NCI-H510A (cell line): ENCODE data around the gene MSI1.
A peak's percentile ranks its signal among the peaks of the same experiment; 100 is the strongest.

Source experiments
- DNase-seq: peaks from one replicate; lab custom pipeline; 2025; lab: John Stamatoyannopoulos, UW

MSI1 gene

GRCh38 chr12:120368789-120369602 lies at the start of gene MSI1:
MSI1 (minus strand) TSS chr12:120369164; CDS start chr12:120369091, 73 bp downstream.
- DNase-seq: peak; percentile 36

- DNase-seq: no peak
These were observed 49.1 kb upstream of the MSI1 start for GRCh38 chr12:120417917-120418580.

DNA sequence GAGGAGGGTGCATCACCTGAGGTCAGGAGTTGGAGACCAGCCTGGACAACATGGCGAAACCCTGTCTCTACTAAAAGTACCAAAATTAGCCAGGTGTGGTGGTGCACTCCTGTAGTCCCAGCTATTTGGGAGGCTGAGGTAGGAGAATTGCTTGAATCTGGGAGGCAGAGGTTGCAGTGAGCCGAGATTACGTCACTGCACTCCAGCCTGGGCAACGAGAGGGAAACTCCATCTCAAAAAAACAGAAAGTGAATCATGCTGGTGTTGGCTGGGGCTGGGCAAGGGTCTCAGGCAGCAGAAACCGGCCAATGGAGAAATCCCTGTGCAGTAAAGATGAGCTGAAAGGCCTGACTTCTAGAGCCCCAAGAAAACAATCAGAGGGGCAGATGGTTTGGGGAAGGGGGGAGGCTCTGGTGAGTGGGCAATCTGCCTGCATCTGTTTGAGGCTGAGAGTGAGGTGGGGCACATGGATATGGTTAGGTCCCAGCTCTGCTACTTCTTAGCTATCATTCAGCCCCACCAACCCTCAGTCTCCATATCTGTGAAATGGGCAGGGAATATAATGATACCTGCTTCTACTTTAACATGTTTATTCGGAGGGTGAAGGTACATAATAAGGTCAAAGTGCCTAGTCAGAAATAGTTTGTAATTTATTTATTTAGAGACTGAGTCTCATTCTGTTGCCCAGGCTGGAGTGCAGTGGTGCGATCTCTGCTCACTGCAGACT lies 47.7 kb upstream of the MSI1 start:
- no peak for DNase-seq

- DNase-seq: no peak
These were observed 45.1 kb upstream of the MSI1 start for GRCh38 chr12:120413901-120414695.

DNA sequence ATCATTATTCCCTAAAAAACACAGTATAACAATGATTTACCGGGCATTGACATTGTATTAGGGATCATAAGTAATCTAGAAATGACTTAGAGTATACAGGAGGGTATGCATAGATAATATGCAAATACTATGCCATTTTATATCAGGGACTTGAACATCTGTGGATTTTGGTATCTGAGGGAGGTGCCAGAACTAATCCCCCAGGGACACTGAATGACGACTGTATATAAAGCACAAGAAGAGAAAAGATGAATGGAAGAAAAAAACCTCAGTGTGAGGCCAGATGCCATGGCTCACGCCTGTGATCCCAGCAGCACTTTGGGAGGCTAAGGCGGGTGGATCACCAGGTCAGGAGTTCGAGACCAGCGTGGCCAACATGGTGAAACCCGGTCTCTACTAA lies 43.5 kb upstream of the MSI1 start:
- no peak for DNase-seq

- no peak for DNase-seq
These were observed 39.8 kb upstream of the MSI1 start for GRCh38 chr12:120408771-120409170.

GRCh38 chr12:120406553-120406952 lies 37.6 kb upstream of the MSI1 start:
- no peak for DNase-seq

- no peak for DNase-seq
These were observed 37.1 kb upstream of the MSI1 start for GRCh38 chr12:120406069-120406468.

DNA sequence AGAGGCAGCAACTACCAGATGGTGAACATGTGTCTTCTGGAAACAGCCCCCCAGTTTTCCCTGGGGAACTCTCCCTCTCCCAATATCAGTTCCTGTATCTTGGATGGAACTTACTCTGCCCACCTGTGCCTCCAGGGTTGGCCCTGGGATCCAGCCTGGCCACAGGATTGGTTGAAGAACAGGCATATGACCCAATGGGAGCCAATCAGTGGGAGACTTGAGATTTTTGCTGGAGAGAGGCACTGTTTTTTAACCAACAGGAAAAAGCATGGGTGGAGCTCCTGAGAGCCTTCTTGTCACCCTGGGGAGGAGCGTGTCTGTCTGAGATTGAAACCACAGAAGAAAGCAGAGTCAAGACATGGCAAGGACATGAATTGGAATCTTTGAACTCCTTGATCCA lies 35.3 kb upstream of the MSI1 start:
- DNase-seq: no peak

DNA sequence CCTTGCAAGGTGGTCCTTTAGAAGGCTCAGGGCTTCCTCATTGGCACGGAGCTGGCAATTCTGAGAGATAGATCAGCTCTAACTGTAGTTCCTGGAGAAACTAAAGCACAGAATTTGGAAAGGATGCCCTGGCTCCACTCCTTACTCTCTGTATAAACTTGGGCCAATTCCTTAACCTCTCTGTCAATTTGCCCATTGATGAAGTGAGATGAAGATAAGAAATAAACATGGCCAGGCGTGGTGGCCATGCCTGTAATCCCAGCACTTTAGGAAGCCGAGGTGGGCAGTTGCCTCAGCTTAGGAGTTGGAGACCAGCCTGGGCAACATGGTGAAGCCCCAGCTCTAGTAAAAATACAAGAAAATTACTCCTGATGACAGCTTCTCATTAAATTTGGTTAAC lies 34.9 kb upstream of the MSI1 start:
- no peak for DNase-seq

- no peak for DNase-seq
These were observed 33.3 kb upstream of the MSI1 start for GRCh38 chr12:120402217-120402616.

- DNase-seq: no peak
These were observed 30.6 kb upstream of the MSI1 start for GRCh38 chr12:120399531-120399930.

DNA sequence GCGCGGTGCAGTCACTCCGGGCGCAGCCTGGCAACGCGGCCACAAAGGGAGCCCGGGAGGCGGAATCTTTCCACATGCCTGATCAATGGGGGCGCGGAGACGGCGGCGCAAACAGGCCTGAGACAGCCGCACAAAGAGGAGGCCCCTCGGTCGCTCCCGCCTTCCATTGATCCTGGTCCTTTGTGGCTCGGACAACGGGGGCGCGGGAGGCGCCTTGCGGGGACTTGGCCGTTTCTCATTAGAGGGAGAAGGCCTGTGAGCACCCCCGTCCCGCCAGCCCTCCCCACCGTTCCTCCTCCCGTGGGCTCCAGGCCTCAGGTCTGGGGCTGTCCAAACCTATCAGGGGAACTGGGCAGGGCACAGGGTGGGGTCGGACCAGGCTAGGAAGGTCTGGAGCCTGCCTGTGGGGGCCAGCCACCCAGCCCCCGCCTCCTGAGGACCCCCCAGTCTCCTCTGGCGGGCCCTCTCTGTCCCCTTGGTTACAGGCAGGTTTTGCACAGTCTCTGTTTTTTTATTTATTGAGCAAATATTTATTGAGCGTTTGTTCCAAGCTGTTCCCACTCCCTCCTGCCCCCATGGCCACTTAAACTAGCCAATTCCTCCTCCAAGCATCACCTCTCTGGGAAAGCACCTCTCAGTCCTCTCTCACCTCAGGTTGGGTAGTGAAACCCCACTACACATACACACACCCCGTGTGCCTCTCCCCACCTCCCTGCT lies 29.0 kb upstream of the MSI1 start:
- no peak for DNase-seq

DNA sequence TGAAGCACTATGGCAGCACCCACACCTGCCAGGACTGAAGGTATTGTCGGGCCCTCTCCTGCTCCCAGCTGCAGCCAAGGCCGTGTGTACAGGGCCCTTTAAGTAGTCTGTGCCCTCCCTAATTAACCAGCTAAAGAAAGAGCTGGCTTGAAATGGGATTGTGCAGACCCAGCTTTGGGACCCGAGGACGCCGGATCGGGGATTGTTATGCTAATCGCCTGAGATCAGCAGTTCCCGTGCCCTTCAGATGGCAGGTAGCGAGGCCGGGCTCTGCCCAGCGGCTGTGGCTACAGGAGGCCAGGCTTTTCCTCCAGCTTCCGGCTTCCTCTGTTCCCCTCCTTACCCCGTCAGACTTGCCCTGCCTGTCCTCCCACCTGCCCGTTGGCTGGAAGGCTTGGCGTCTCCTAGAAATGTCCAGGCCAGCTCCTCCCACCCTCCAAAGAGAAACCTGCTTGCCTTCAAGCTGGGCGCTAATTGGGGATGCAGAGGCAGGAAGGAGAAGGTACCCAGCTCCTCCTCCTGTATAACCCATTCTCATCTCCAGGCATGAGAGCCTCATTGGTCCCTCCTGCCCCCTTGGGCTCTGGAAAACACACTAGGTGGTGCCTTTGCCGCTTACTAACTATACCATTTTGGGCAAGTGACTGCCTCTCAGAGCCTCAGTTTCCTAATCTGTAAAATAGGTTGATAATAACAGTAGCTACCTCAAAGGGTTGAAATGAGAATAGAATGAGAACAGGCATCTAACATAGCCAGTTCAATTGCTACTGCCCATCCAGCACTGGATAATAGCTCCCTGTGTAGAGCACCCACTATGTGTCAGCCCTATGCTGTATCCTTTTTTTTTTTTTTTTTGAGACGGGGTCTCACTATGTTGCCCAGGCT lies 25.8 kb upstream of the MSI1 start:
- peak; percentile 95 for DNase-seq

GRCh38 chr12:120390540-120391120 lies 21.7 kb upstream of the MSI1 start:
- DNase-seq: no peak

GRCh38 chr12:120388691-120389481 lies 19.9 kb upstream of the MSI1 start:
- no peak for DNase-seq

DNA sequence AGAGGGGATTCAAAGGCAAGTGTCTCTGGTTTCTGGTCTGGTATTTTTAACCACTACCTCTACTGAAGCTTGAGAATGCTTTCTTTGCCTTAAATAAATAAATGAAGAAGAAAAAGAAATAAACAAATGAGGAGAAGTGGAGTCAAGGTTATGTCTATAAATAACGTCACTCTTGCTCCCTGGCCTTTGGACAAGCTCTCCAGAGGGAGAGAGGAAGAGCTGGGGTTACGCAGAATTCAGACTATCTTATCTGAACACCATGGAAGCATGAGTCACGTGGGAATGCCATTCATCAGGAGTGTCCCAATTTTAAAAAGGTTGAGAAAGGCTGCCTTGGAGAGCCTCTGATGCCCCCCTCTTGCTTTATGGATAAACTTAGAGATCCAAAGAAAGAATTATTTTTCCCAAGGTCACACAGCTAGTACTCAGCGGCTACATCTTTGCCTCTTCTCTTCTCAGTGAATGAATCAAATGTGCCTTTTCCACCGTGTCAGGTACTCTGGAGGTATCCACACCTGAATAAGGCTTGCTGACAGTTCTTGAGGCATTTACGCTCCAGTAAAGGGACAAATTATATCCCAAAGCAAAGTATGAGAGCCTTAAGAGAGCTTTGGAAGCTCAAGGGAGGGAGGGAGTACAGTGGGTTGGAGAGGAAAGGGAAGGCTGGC lies 12.9 kb upstream of the MSI1 start:
- no peak for DNase-seq

DNA sequence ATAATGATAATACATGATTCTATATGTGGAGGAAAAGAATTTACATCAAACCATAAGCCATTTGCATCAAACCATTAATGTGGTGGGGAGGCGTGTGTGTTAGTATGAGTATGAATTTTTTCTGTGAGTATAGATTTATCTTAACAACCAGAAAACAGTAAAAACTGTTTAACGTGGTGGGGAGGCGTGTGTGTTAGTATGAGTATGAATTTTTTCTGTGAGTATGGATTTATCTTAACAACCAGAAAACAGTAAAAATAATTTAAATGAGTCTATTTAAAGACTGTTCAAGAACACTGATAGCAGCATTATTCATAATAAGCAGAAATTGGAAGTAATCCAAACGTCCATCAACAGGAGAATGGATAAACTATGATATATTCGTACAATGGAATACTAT lies 9.1 kb upstream of the MSI1 start:
- no peak for DNase-seq

DNA sequence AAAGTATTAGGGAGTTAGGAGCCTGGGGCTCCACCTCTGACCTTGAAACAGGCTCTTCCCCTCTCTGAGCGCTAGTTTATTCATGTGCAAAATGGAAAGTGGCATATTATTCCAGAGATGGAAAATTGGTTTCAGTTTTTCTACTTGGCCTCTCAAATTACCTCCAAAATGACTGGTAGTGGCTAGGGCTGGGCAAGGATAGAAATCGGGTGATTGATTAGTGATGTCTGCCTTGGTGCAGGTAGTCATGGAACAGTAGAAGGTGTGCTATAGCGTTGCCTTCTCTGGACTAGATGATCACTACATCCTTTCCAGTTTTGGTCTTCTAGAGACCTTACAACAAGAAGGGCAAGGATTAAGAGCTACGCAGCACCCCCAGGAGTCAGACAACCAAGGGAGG lies 8.6 kb upstream of the MSI1 start:
- no peak for DNase-seq
